DND-41 (cell line): ENCODE measurements around the gene ZEB1.

Experiments
- CTCF ChIP-seq: IDR thresholded peaks from 2 replicates; pipeline ENCODE4 v1.5.1; 2012; ENCODE audit warnings: borderline replicate concordance, low read length, moderate library complexity, mild to moderate bottlenecking; ENCODE audit not compliant: poor library complexity, severe bottlenecking; ENCODE audit errors: extremely low read depth
- EZH2 ChIP-seq: IDR thresholded peaks from 3 replicates; pipeline ENCODE4 v1.6.1; 2012; ENCODE audit warnings: borderline replicate concordance, low read depth, mild to moderate bottlenecking, moderate library complexity, low read length, inconsistent platforms; ENCODE audit not compliant: severe bottlenecking

- TF ChIP-seq CTCF (no peak), EZH2 (no peak)
These were observed 107.4 kb downstream of the ZEB1 start for GRCh38 chr10:31426401-31426800.
